IPS DF 6.9 (cell line): ENCODE results near the gene SOS2.

ENCODE experiments used
- DNase-seq: peaks from one replicate; pipeline ENCODE4 v3.0.0-alpha.2; 2013; ENCODE audit warnings: low read depth, low spot score
- H3K27ac ChIP-seq: one replicate; pipeline ENCODE4 v1.5.1; 2013; ENCODE audit warnings: low read length, control low read depth
- H3K27me3 ChIP-seq: 2 replicates; pipeline ENCODE4 v1.6.1; 2013; ENCODE audit warnings: mild to moderate bottlenecking, low read length; ENCODE audit not compliant: control insufficient read depth, insufficient read depth
- H3K36me3 ChIP-seq: 2 replicates; pipeline ENCODE4 v1.6.1; 2013; ENCODE audit warnings: low read length; ENCODE audit not compliant: control insufficient read depth, insufficient read depth
- H3K4me1 ChIP-seq: 2 replicates; pipeline ENCODE4 v1.6.1; 2013; ENCODE audit warnings: low read length; ENCODE audit not compliant: control insufficient read depth, insufficient read depth
- H3K4me3 ChIP-seq: 2 replicates; pipeline ENCODE4 v1.5.1; 2013; ENCODE audit warnings: mild to moderate bottlenecking, low read length
- H3K9me3 ChIP-seq: 2 replicates; pipeline ENCODE4 v1.6.1; 2013; ENCODE audit warnings: low read length, inconsistent platforms; ENCODE audit not compliant: control insufficient read depth, insufficient read depth
- WGBS: extraction: QIAGEN DNeasy Blood & Tissue Kit; methylation state at CpG from one replicate; pipeline ENCODE4 v1.1.7; 2013; ENCODE audit warnings: mixed read lengths, missing lambda C conversion rate; ENCODE audit not compliant: insufficient read length, insufficient coverage; 5-methylcytosine and 5-hydroxymethylcytosine counted together

The SOS2 gene

GRCh38 chr14:50229681-50230080, 1.7 kb downstream of the SOS2 start:
- H3K9me3 ChIP-seq, result no peaks in the 10 kb centered on the region; the same call in 1 of the 2 replicates
- H3K27me3 ChIP-seq, result no peaks in the 10 kb centered on the region; the same call in 1 of the 2 replicates
- no peaks in the 10 kb centered on the region for H3K36me3 ChIP-seq
- H3K4me1 ChIP-seq, result no peaks in the 10 kb centered on the region; the same call in 1 of the 2 replicates
- no CpG with 5 or more reads among the region's 2 CpGs for WGBS
- no peak overlapping the region for H3K4me3 ChIP-seq
- no peak for DNase-seq
- H3K27ac ChIP-seq, result no peak overlapping the region

GRCh38 chr14:50228313-50228712, 3.1 kb downstream of the SOS2 start:
- no peak overlapping the region for H3K27ac ChIP-seq
- WGBS, result no CpG with 5 or more reads among the region's 2 CpGs
- no peak for DNase-seq
- H3K36me3 ChIP-seq, result no peaks in the 10 kb centered on the region
- H3K4me1 ChIP-seq, result no peaks in the 10 kb centered on the region; the same call in 1 of the 2 replicates
- no peaks in the 10 kb centered on the region; the same call in 1 of the 2 replicates for H3K9me3 ChIP-seq
- no peaks in the 10 kb centered on the region; the same call in 1 of the 2 replicates for H3K27me3 ChIP-seq
- H3K4me3 ChIP-seq, result no peak overlapping the region

GRCh38 chr14:50225974-50226297, 5.4 kb downstream of the SOS2 start:
- H3K27me3 ChIP-seq, result no peaks in the 10 kb centered on the region; the same call in 1 of the 2 replicates
- no peak for DNase-seq
- H3K4me1 ChIP-seq, result no peaks in the 10 kb centered on the region; the same call in 1 of the 2 replicates
- H3K4me3 ChIP-seq, result no peak overlapping the region
- no peak overlapping the region for H3K27ac ChIP-seq
- H3K9me3 ChIP-seq, result no peaks in the 10 kb centered on the region; the same call in 1 of the 2 replicates
- WGBS, result no CpG with 5 or more reads among the region's 5 CpGs
- no peaks in the 10 kb centered on the region for H3K36me3 ChIP-seq

- H3K4me3 ChIP-seq, result no peak overlapping the region
- WGBS, result no CpG with 5 or more reads among the region's 5 CpGs
- no peaks in the 10 kb centered on the region for H3K27me3 ChIP-seq
- no peaks in the 10 kb centered on the region for H3K36me3 ChIP-seq
- no peak for DNase-seq
- no peaks in the 10 kb centered on the region; the same call in 1 of the 2 replicates for H3K9me3 ChIP-seq
- no peaks in the 10 kb centered on the region; the same call in 1 of the 2 replicates for H3K4me1 ChIP-seq
- no peak overlapping the region for H3K27ac ChIP-seq
Measured at GRCh38 chr14:50225067-50225973, 6.1 kb downstream of the SOS2 start.

GRCh38 chr14:50222055-50222613, 9.2 kb downstream of the SOS2 start:
- WGBS, result no CpG with 5 or more reads among the region's 1 CpG
- no peak overlapping the region for H3K4me3 ChIP-seq
- H3K36me3 ChIP-seq, result no peaks in the 10 kb centered on the region
- H3K4me1 ChIP-seq, result no peaks in the 10 kb centered on the region; the same call in 1 of the 2 replicates
- no peak overlapping the region for H3K27ac ChIP-seq
- H3K9me3 ChIP-seq, result no peaks in the 10 kb centered on the region
- no peaks in the 10 kb centered on the region for H3K27me3 ChIP-seq
- no peak for DNase-seq

- no peak for DNase-seq
- Histone ChIP-seq H3K9me3 (no peaks in the 10 kb centered on the region), H3K4me3 (no peak overlapping the region), H3K4me1 (no peaks in the 10 kb centered on the region), H3K27ac (no peak overlapping the region), H3K36me3 (no peaks in the 10 kb centered on the region), H3K27me3 (no peaks in the 10 kb centered on the region)
- no CpG with 5 or more reads among the region's 5 CpGs for WGBS
Measured at GRCh38 chr14:50218501-50218900, 12.9 kb downstream of the SOS2 start.

- Histone ChIP-seq H3K4me1 (no peaks in the 10 kb centered on the region), H3K9me3 (no peaks in the 10 kb centered on the region), H3K27me3 (no peaks in the 10 kb centered on the region), H3K36me3 (no peaks in the 10 kb centered on the region), H3K27ac (no peak overlapping the region), H3K4me3 (no peak overlapping the region)
- WGBS, result no CpG with 5 or more reads among the region's 2 CpGs
- no peak for DNase-seq
Measured at GRCh38 chr14:50215416-50215815, 16.0 kb downstream of the SOS2 start.

GRCh38 chr14:50213795-50214194, 17.6 kb downstream of the SOS2 start:
- no peak overlapping the region for H3K4me3 ChIP-seq
- H3K27me3 ChIP-seq, result no peaks in the 10 kb centered on the region
- WGBS, result no CpG with 5 or more reads among the region's 2 CpGs
- H3K9me3 ChIP-seq, result no peaks in the 10 kb centered on the region
- H3K36me3 ChIP-seq, result no peaks in the 10 kb centered on the region
- H3K4me1 ChIP-seq, result no peaks in the 10 kb centered on the region
- no peak overlapping the region for H3K27ac ChIP-seq
- no peak for DNase-seq

- no CpG with 5 or more reads among the region's 3 CpGs for WGBS
- no peak for DNase-seq
- no peak overlapping the region for H3K27ac ChIP-seq
- no peaks in the 10 kb centered on the region for H3K27me3 ChIP-seq
- H3K36me3 ChIP-seq, result no peaks in the 10 kb centered on the region
- H3K4me1 ChIP-seq, result no peaks in the 10 kb centered on the region
- H3K4me3 ChIP-seq, result no peak overlapping the region
- H3K9me3 ChIP-seq, result no peaks in the 10 kb centered on the region
Measured at GRCh38 chr14:50212726-50213125, 18.7 kb downstream of the SOS2 start.

GRCh38 chr14:50210074-50210473, 21.3 kb downstream of the SOS2 start:
- no peaks in the 10 kb centered on the region for H3K36me3 ChIP-seq
- no peak overlapping the region for H3K27ac ChIP-seq
- no peaks in the 10 kb centered on the region for H3K27me3 ChIP-seq
- H3K4me1 ChIP-seq, result no peaks in the 10 kb centered on the region
- H3K9me3 ChIP-seq, result no peaks in the 10 kb centered on the region
- no peak overlapping the region for H3K4me3 ChIP-seq
- WGBS, result no CpG with 5 or more reads among the region's 1 CpG
- no peak for DNase-seq
